Endothelial cell of umbilical vein (primary cell): ENCODE data around the gene GYPC. TPM values are rescaled to one million over a fixed set of nuclear protein-coding genes. Genes with fewer than 3 reads are reported as not detected.

ENCODE experiments used
- Bru-seq: library from RNA; stranded (reverse); fragments of 400-500 nt; gene quantifications from one replicate; lab custom pipeline; 2021; lab: Mats Ljungman, UMichigan
- BruChase-seq, 2 experiments: library from RNA; stranded (reverse); fragments of 400-500 nt; gene quantifications; one replicate each; lab custom pipeline; 2021; lab: Mats Ljungman, UMichigan
- BruUV-seq: library from RNA; stranded (reverse); fragments of 400-500 nt; replicated peaks from 2 replicates; lab custom pipeline; 2021; lab: Mats Ljungman, UMichigan
- CTCF ChIA-PET: fragments of 300-600, 350-600 bp; sonication (Branson Sonifier 250); formaldehyde crosslinking; loops from one replicate; lab custom pipeline; 2021; ENCODE audit warnings: antibody characterized with exemption, inconsistent platforms; lab: Charles Lee
- POLR2A ChIA-PET: fragments of 300-600, 350-600 bp; sonication (Branson Sonifier 250); formaldehyde crosslinking; loops from one replicate; lab custom pipeline; 2021; ENCODE audit warnings: antibody characterized with exemption, inconsistent platforms; lab: Charles Lee
- DNase-seq: peaks from one replicate; pipeline ENCODE4 v3.0.0-alpha.2; 2011; ENCODE audit warnings: low read depth, low spot score
- FAIRE-seq: peaks from 2 replicates; lab custom pipeline; 2011; peaks lifted over from hg19 to GRCh38; lab: Jason Lieb, UNC
- H2AFZ ChIP-seq: 2 replicates; pipeline ENCODE4 v1.6.0; 2012; ENCODE audit warnings: low read depth, low read length, control low read depth, inconsistent platforms
- H3K27ac ChIP-seq: 2 replicates; pipeline ENCODE4 v1.5.1; 2011; ENCODE audit warnings: low read depth, mild to moderate bottlenecking, control low read depth, low read length, moderate library complexity; ENCODE audit not compliant: insufficient read depth
- H3K27me3 ChIP-seq, 2 experiments: 2 replicates each; pipeline versions ENCODE4 v1.6.0 to v1.6.1; 2011; ENCODE audit warnings: low read length in 2 of 2, mixed read lengths in 1 of 2; ENCODE audit not compliant: control insufficient read depth in 2 of 2, insufficient read depth in 2 of 2
- H3K36me3 ChIP-seq, 2 experiments: 2 replicates in 1 of 2; 3 replicates in 1 of 2; pipeline ENCODE4 v1.5.1; 2011; ENCODE audit warnings: low read length in 2 of 2, mild to moderate bottlenecking in 1 of 2, moderate library complexity in 1 of 2; ENCODE audit not compliant: control insufficient read depth in 2 of 2, insufficient read depth in 2 of 2; ENCODE audit errors: extremely low read depth in 1 of 2
- H3K4me1 ChIP-seq: 3 replicates; pipeline ENCODE4 v1.5.1; 2011; ENCODE audit warnings: mild to moderate bottlenecking, low read length; ENCODE audit not compliant: control insufficient read depth, insufficient read depth; ENCODE audit errors: extremely low read depth
- H3K4me2 ChIP-seq: 2 replicates; pipeline ENCODE4 v1.6.1; 2011; ENCODE audit warnings: low read length, control low read depth, mixed read lengths; ENCODE audit not compliant: insufficient read depth
- H3K4me3 ChIP-seq, 3 experiments: fragments of 200-600 bp in 1 of 3; sonication (generic), shearing (Covaris generic) in 1 of 3; replicated peaks in 1 of 3; 2 replicates each; pipeline ENCODE4 v1.5.1; 2011 to 2016; ENCODE audit warnings: control low read depth in 3 of 3, low read length in 3 of 3, mild to moderate bottlenecking in 2 of 3, inconsistent platforms in 1 of 3, low read depth in 1 of 3, moderate library complexity in 1 of 3; ENCODE audit not compliant: insufficient read depth in 1 of 3
- H3K79me2 ChIP-seq: 2 replicates; pipeline ENCODE4 v1.6.0; 2012; ENCODE audit warnings: low read length, inconsistent platforms; ENCODE audit not compliant: control insufficient read depth, insufficient read depth
- H3K9ac ChIP-seq: replicated peaks from 2 replicates; pipeline ENCODE3; 2011; ENCODE audit warnings: low read length, control low read depth; ENCODE audit not compliant: insufficient read depth; ENCODE audit errors: extremely low read depth
- H3K9me1 ChIP-seq: replicated peaks from 3 replicates; pipeline ENCODE4 v1.6.0; 2011; ENCODE audit warnings: mild to moderate bottlenecking, low read length; ENCODE audit not compliant: control insufficient read depth, insufficient read depth; ENCODE audit errors: extremely low read depth
- H3K9me3 ChIP-seq: replicated peaks from 2 replicates; pipeline ENCODE4 v1.5.1; 2012; ENCODE audit warnings: low read length, inconsistent platforms; ENCODE audit not compliant: control insufficient read depth, insufficient read depth
- H4K20me1 ChIP-seq: replicated peaks from 2 replicates; pipeline ENCODE3; 2011; ENCODE audit warnings: mild to moderate bottlenecking, low read length; ENCODE audit not compliant: control insufficient read depth, insufficient read depth; ENCODE audit errors: extremely low read depth
- EZH2 ChIP-seq: IDR thresholded peaks from 2 replicates; pipeline ENCODE4 v1.6.1; 2012; ENCODE audit warnings: borderline replicate concordance, low read depth, mild to moderate bottlenecking, moderate library complexity, low read length, inconsistent platforms; ENCODE audit not compliant: severe bottlenecking
- FOS ChIP-seq: IDR thresholded peaks from 2 replicates; pipeline ENCODE4 v1.6.1; 2011; ENCODE audit warnings: mild to moderate bottlenecking, low read length, moderate library complexity, borderline replicate concordance; ENCODE audit not compliant: insufficient read depth
- GATA2 ChIP-seq: IDR thresholded peaks from 2 replicates; pipeline ENCODE4 v1.7.0; 2011; ENCODE audit warnings: low read depth, mild to moderate bottlenecking, moderate library complexity, mixed read lengths, low read length; ENCODE audit not compliant: insufficient read length, insufficient read depth
- JUN ChIP-seq: IDR thresholded peaks from 2 replicates; pipeline ENCODE4 v1.6.1; 2011; ENCODE audit warnings: borderline replicate concordance, low read depth; ENCODE audit not compliant: insufficient read length, insufficient read depth
- MYC ChIP-seq: IDR thresholded peaks from one replicate; pipeline ENCODE4 v1.6.1; 2011; ENCODE audit warnings: mild to moderate bottlenecking, low read depth, low read length
- POLR2A ChIP-seq: IDR thresholded peaks from 2 replicates; pipeline ENCODE4 v1.6.1; 2012; ENCODE audit warnings: low read depth, mild to moderate bottlenecking, control low read depth, low read length
- POLR2AphosphoS5 ChIP-seq: IDR thresholded peaks from 2 replicates; pipeline ENCODE4 v1.6.1; 2012; ENCODE audit warnings: low read depth, mild to moderate bottlenecking, control low read depth, low read length, moderate library complexity; ENCODE audit not compliant: insufficient read depth
- dilution Hi-C: fragments of 300-500 bp; cut with MboI; formaldehyde crosslinking; loops from one replicate; pipeline ENCODE4 v1.15.0; 2019; ENCODE audit warnings: low sequenced_read_pairs; ENCODE audit not compliant: extremely low pct_ligation_motif_present
- intact Hi-C: fragments of 100-400 bp; cut with micrococcal nuclease; formaldehyde crosslinking; loops from one replicate; pipeline ENCODE4 v1.10.0; 2022
- long read RNA-seq: library from polyadenylated mRNA; stranded (forward); transcript quantifications from one replicate; pipeline ENCODE4 v2.0.0, GENCODE V29; 2021
- polyA minus RNA-seq, 3 experiments: library from RNA; depleted of rRNA, polyadenylated mRNA; stranded (reverse); fragments of >200 nt; gene quantifications; 1 replicate in 1 of 3; 2 replicates in 2 of 3; pipeline ENCODE4 v1.2.3, GENCODE V29; 2011
- polyA plus RNA-seq, 4 experiments: library from polyadenylated mRNA; depleted of rRNA in 3 of 4; stranded (reverse) in 3 of 4; unstranded in 1 of 4; fragments of >200 nt; gene quantifications; 2 replicates each; pipeline versions ENCODE4 v1.2.1 to v1.2.3, GENCODE V29; 2011 to 2012; ENCODE audit warnings: missing spikeins in 1 of 4
- total RNA-seq: library from RNA; stranded (reverse); gene quantifications from 2 replicates; pipeline ENCODE4 v1.2.3, GENCODE V29; 2021
- TF ChIP-seq, protein P1 (sequence below): IDR thresholded peaks from 2 replicates; pipeline ENCODE4 v1.6.1; 2011; ENCODE audit not compliant: insufficient read depth, insufficient read length
- TF ChIP-seq, protein P2 (sequence below), 2 donors: IDR thresholded peaks; 1 replicate in 1 of 2; 2 replicates in 1 of 2; pipeline ENCODE4 v1.5.1; 2011; ENCODE audit warnings: low read length in 2 of 2, mild to moderate bottlenecking in 2 of 2, moderate library complexity in 2 of 2, control low read depth in 1 of 2, inconsistent platforms in 1 of 2, low read depth in 1 of 2; ENCODE audit not compliant: insufficient read depth in 1 of 2; ENCODE audit errors: extremely low read depth in 1 of 2

Gene GYPC, protein sequence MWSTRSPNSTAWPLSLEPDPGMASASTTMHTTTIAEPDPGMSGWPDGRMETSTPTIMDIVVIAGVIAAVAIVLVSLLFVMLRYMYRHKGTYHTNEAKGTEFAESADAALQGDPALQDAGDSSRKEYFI
- total RNA-seq (7.5 and 13.3 TPM in 2 replicates), polyA plus RNA-seq (3.5 and 4.3 TPM in 2 replicates), polyA minus RNA-seq (5.9 and 15.3 TPM in 2 replicates), Bru-seq, nascent RNA (percentile 46 among the genes with signal in this experiment), BruChase-seq, experiment 1, labeled RNA remaining after a 6-hour chase (percentile 38 among the genes with signal in this experiment), BruChase-seq, experiment 2, labeled RNA remaining after a 2-hour chase (percentile 40 among the genes with signal in this experiment)
- 4.6 and 5.8 TPM in 2 replicates for polyA plus RNA-seq (2011; cell fraction: cytosol; rRNA removed)
- polyA plus RNA-seq (2011; cell fraction: nucleus; rRNA removed), result 1.8 and 2.2 TPM in 2 replicates
- polyA plus RNA-seq (2012), result 0.67 and 2.2 TPM in 2 replicates
- not detected for polyA minus RNA-seq (2011; cell fraction: cytosol; rRNA and poly(A)+ RNA removed)
- polyA minus RNA-seq (2011; cell fraction: nucleus; rRNA and poly(A)+ RNA removed), result 0.67 TPM in 1 of 2 replicates, not detected in the other
- long read RNA-seq, transcript GYPC-201 (4 exons, 1,246 nt), result major isoform, 15 of 30 reads
- long read RNA-seq, partial matches to known transcripts, result 11 of 30 reads
- long read RNA-seq, other reads (novel, unspliced or antisense), result 1 of 30 reads

DNA sequence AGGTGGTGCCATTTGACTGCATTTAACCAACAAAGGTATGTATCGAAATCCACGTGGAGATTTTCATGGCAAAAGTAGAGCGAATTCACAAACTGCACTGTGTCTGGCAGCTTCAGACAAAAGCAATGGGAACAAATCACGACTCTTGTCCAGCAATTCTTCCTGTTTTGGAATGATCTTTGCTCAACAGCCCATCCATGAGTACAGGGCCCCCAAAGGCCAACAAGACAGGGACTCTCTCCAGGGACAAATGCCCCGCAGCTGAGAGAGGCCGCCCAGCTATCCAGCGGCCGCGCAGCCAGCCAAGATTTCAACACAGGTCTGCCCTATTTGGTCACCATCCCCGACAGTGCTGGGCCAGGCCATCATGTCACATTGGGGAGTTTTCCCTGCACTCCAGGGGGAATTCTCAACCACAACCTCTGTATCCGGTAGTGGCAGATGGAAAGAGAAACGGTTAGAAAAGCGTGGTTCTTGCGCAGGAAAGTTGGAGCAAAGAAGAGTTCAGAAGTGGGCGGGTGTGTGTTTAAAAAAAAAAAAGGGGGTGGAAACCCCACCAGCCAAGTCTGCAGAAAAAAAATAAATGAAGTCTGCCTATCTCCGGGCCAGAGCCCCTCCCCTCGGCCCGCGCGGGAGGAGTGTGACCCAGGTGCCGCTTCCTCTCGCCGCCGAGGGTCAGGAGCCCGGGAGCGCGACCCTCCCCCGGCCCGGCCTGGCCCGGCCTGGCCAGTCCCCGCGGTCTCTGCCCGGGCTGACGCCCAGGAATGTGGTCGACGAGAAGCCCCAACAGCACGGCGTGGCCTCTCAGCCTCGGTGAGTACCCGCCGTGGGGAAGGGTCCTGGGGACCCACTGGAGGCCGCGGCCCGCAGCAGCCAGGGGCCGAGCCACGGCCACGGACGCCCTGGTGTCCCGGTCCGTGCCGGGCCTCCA, at the start of gene GYPC:
TSS of gene GYPC (plus strand) at position 659 of the 931 bp plus-strand sequence. CDS start at position 765, 106 bp downstream.
- peak within 1 kb of the TSS; percentile 12 for H3K9ac ChIP-seq
- no peaks in the 10 kb centered on the region for H3K79me2 ChIP-seq
- H3K4me1 ChIP-seq, result peaks cover 28% of the 10 kb centered on the region
- no peaks in the 10 kb centered on the region for H4K20me1 ChIP-seq
- intact Hi-C loops, result loop anchor here (5.0 kb wide), 2 partner anchors 122 to 407 kb away; no protein-coding TSS in a partner anchor
- H3K4me2 ChIP-seq, result peak within 1 kb of the TSS; percentile 27
- ChIA-PET CTCF (no interaction called here), POLR2A (no interaction called here)
- DNase-seq (no peak), FAIRE-seq (no peak)
- TF ChIP-seq JUN (no peak), POLR2A (no peak), MYC (no peak), EZH2 (no peak), POLR2AphosphoS5 (no peak), GATA2 (no peak), FOS (no peak)
- TF ChIP-seq, protein P1, sequence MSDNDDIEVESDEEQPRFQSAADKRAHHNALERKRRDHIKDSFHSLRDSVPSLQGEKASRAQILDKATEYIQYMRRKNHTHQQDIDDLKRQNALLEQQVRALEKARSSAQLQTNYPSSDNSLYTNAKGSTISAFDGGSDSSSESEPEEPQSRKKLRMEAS, result no peak
- TF ChIP-seq, protein P2, sequence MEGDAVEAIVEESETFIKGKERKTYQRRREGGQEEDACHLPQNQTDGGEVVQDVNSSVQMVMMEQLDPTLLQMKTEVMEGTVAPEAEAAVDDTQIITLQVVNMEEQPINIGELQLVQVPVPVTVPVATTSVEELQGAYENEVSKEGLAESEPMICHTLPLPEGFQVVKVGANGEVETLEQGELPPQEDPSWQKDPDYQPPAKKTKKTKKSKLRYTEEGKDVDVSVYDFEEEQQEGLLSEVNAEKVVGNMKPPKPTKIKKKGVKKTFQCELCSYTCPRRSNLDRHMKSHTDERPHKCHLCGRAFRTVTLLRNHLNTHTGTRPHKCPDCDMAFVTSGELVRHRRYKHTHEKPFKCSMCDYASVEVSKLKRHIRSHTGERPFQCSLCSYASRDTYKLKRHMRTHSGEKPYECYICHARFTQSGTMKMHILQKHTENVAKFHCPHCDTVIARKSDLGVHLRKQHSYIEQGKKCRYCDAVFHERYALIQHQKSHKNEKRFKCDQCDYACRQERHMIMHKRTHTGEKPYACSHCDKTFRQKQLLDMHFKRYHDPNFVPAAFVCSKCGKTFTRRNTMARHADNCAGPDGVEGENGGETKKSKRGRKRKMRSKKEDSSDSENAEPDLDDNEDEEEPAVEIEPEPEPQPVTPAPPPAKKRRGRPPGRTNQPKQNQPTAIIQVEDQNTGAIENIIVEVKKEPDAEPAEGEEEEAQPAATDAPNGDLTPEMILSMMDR (IDR thresholded peaks at IDR 0.05; ENCODE audit: extremely low read depth in 1 of 2, insufficient read depth in 1 of 2, low read depth in 1 of 2, low read length in 2 of 2), result no peak
- no peaks in the 10 kb centered on the region for H3K27me3 ChIP-seq
- H2AFZ ChIP-seq, result no peak within 1 kb of the TSS
- peak within 1 kb of the TSS in 2 of 3 experiments; percentile 19 to 29 for H3K4me3 ChIP-seq
- H3K9me1 ChIP-seq, result no peaks in the 10 kb centered on the region
- no peaks in the 10 kb centered on the region for H3K9me3 ChIP-seq
- peak within 1 kb of the TSS; percentile 23 for H3K27ac ChIP-seq
- H3K36me3 ChIP-seq, result no peaks in the 10 kb centered on the region
- dilution Hi-C loops, result no loop called here
- no TSS peak for BruUV-seq
